ENCODE measurements around the gene C19orf44.

DNA sequence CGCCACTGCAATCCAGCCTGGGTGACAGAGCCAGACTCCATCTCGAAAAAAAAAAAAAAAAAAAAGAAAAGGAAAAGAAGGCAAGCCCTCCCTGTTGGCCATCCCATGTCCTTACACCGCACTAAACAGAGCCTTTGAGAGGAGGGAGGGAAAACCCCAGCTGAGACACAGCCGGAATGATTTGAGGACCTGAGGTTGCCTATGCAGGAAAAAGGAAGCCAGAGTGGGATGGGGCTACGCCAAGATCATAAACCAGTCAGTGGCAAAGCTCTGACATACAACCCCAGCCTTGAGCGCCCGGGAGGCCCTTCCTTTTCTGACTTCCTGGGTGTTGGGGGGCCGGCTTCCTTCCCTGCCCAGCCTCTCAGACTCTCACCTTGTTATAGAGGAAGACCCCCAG is 58.6 kb downstream of the C19orf44 start:
- TF ChIP-seq POLR2A (IDR thresholded peaks at IDR 0.05; ENCODE audit: low read length) (no peak), GATA1 (IDR thresholded peaks at IDR 0.05; ENCODE audit: low read depth, low read length) (no peak)
